Small intestine (tissue), 7 donors: ENCODE results near the gene CEP97. TPM values are rescaled to one million over a fixed set of nuclear protein-coding genes. Genes with fewer than 3 reads are reported as not detected.

ENCODE experiments used
- DNase-seq, 2 donors: peaks; one replicate each; pipeline versions ENCODE4 v3.0.0 to v3.0.0-alpha.2; 2013
- FAIRE-seq: peaks from 2 replicates; lab custom pipeline; 2012; peaks lifted over from hg19 to GRCh38; lab: Jason Lieb, UNC
- H3K27ac ChIP-seq, 3 donors: one replicate each; pipeline ENCODE4 v1.5.1; 2013; ENCODE audit warnings: low read length in 2 of 3, mild to moderate bottlenecking in 2 of 3, control low read depth in 1 of 3, inconsistent platforms in 1 of 3, low read depth in 1 of 3, moderate library complexity in 1 of 3
- H3K27me3 ChIP-seq, 3 donors: one replicate each; pipeline ENCODE4 v1.6.1; 2013; ENCODE audit warnings: low read length in 3 of 3, inconsistent platforms in 1 of 3; ENCODE audit not compliant: control insufficient read depth in 3 of 3, insufficient read depth in 3 of 3
- H3K36me3 ChIP-seq, 3 donors: one replicate each; pipeline ENCODE4 v1.6.1; 2013; ENCODE audit warnings: low read length in 3 of 3, inconsistent platforms in 1 of 3, low read depth in 1 of 3, mild to moderate bottlenecking in 1 of 3, moderate library complexity in 1 of 3; ENCODE audit not compliant: control insufficient read depth in 3 of 3, insufficient read depth in 2 of 3
- H3K4me1 ChIP-seq, 3 donors: one replicate each; pipeline ENCODE4 v1.6.1; 2013; ENCODE audit warnings: low read length in 2 of 3, inconsistent platforms in 1 of 3, low read depth in 1 of 3, mild to moderate bottlenecking in 1 of 3, moderate library complexity in 1 of 3; ENCODE audit not compliant: control insufficient read depth in 3 of 3, insufficient read depth in 2 of 3
- H3K4me3 ChIP-seq, 3 donors: one replicate each; pipeline ENCODE4 v1.5.1; 2013; ENCODE audit warnings: low read length in 3 of 3, control low read depth in 1 of 3, inconsistent platforms in 1 of 3, low read depth in 1 of 3, mild to moderate bottlenecking in 1 of 3, moderate library complexity in 1 of 3
- H3K9me3 ChIP-seq, 2 donors: one replicate each; pipeline ENCODE4 v1.6.1; 2013; ENCODE audit warnings: low read depth in 1 of 2, low read length in 1 of 2; ENCODE audit not compliant: control insufficient read depth in 2 of 2, insufficient read depth in 1 of 2
- WGBS, 3 donors: extraction: QIAGEN DNeasy Blood & Tissue Kit; methylation state at CpG; one replicate each; pipeline ENCODE4 v1.1.7; 2013; 5-methylcytosine and 5-hydroxymethylcytosine counted together
- polyA plus RNA-seq, 4 donors: library from polyadenylated mRNA; stranded (reverse) in 3 of 4; unstranded in 1 of 4; fragments of 200-250 nt in 3 of 4; fragments of 120-200 nt in 1 of 4; gene quantifications; one replicate each; pipeline versions ENCODE4 v1.2.1 to v1.2.3, GENCODE V29; 2013
- donor health status: healthy with polysubstance abuse.
- donor health status: control.
- donor health status: control.
- donor health status: Bipolar disorder and iron deficiency.
- donor health status: healthy.

Gene CEP97
- polyA plus RNA-seq, 4 donors = 0.27 to 4.2 (median 1.6) TPM

DNA sequence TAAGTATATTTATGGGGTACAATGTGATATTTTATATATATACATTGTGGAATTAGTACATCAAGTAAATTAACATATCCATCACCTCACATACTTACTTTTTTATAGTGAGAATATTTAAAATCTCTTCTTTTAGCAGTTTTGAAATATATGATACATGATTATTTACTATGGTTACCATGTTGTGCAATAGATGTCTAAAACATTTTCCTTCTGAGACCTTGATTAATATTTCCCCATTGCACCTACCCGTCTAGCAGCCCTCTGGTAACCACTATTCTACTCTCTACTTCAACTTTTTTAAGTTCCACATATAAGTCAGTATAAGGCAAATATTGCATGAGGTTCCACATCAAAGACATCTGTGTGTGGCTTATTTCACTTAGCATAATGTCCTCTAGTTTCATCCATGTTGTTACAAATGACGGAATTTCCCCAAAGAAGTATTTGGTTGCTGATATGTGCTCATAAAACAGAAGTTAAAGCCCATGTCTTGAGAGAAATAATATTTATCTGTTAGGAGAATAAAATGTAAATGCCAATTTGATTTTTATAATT lies 95.3 kb downstream of the CEP97 start:
- no peak for FAIRE-seq
- WGBS, 3 donors = 83 to 95% (median 83%) methylated on average over 2 of the region's 2 CpGs
- Histone ChIP-seq H3K36me3 (peaks cover 0 to 8% (median 0%) of the 10 kb centered on the region in 3 donors), H3K27me3 (no peaks in the 10 kb centered on the region), H3K9me3 (no peaks in the 10 kb centered on the region), H3K27ac (no peak overlapping the region), H3K4me1 (peaks cover 0 to 7% (median 0%) of the 10 kb centered on the region in 3 donors), H3K4me3 (no peak overlapping the region)
- no peak for DNase-seq

Other genes with a start within 250 kb of the CEP97 start
- gene SENP7, start 211.4 kb upstream of the CEP97 start, polyA plus RNA-seq = 10 to 100 TPM in 1 of 4 donors, 1 to 10 TPM in 3; 3.0 to 35.7 (median 4.1) TPM
- 10 to 100 TPM; 13.8 to 27.6 (median 19.7) TPM for gene TRMT10C, start 162.7 kb upstream of the CEP97 start, polyA plus RNA-seq
- gene PCNP, start 150.4 kb upstream of the CEP97 start, polyA plus RNA-seq = 100 to 1,000 TPM in 1 of 4 donors, 10 to 100 TPM in 3; 71.1 to 116 (median 76.9) TPM
- 10 to 100 TPM in 1 of 4 donors, 1 to 10 TPM in 3; 5.4 to 17.6 (median 6.3) TPM for gene ZBTB11, start 47.5 kb upstream of the CEP97 start, polyA plus RNA-seq
- gene RPL24, start 37.9 kb upstream of the CEP97 start, polyA plus RNA-seq = 1,000 to 10,000 TPM; 1,590 to 2,570 (median 2,094) TPM
- gene NXPE3, start 54.6 kb downstream of the CEP97 start, polyA plus RNA-seq = 1 to 10 TPM in 2 of 4 donors, under 1 TPM in 2; 0.45 to 5.4 (median 1.5) TPM
- gene NFKBIZ, start 124.9 kb downstream of the CEP97 start, polyA plus RNA-seq = 100 to 1,000 TPM in 1 of 4 donors, 10 to 100 TPM in 3; 10.3 to 211 (median 25.4) TPM